Osteocyte (in vitro differentiated cells): ENCODE results near the gene ATG2B. TPM values are rescaled to one million over a fixed set of nuclear protein-coding genes. Genes with fewer than 3 reads are reported as not detected.
A peak's percentile ranks its signal among the peaks of the same experiment; 100 is the strongest.

Experiments
- DNase-seq: peaks from one replicate; pipeline ENCODE4 v3.0.0; 2021; ENCODE audit warnings: mixed read lengths; ENCODE audit not compliant: unreplicated experiment; ENCODE audit errors: extremely low spot score
- H3K27ac Mint-ChIP-seq: one replicate; pipeline ENCODE4 v1.8.0; 2021; ENCODE audit warnings: mild to moderate bottlenecking, mixed read lengths; ENCODE audit not compliant: unreplicated experiment
- H3K27me3 Mint-ChIP-seq: one replicate; pipeline ENCODE4 v1.8.0; 2021; ENCODE audit warnings: mixed read lengths; ENCODE audit not compliant: unreplicated experiment
- H3K36me3 Mint-ChIP-seq: one replicate; pipeline ENCODE4 v1.8.0; 2021; ENCODE audit warnings: mixed read lengths; ENCODE audit not compliant: unreplicated experiment
- H3K4me1 Mint-ChIP-seq: one replicate; pipeline ENCODE4 v1.8.0; 2021; ENCODE audit warnings: mixed read lengths; ENCODE audit not compliant: unreplicated experiment
- H3K4me3 Mint-ChIP-seq: one replicate; pipeline ENCODE4 v1.8.0; 2021; ENCODE audit warnings: mild to moderate bottlenecking, moderate library complexity, mixed read lengths; ENCODE audit not compliant: unreplicated experiment
- H3K9me3 Mint-ChIP-seq: one replicate; pipeline ENCODE4 v1.8.0; 2021; ENCODE audit warnings: mixed read lengths; ENCODE audit not compliant: unreplicated experiment
- CTCF ChIP-seq: fragments of 200-600 bp; sonication (generic); IDR thresholded peaks from 2 replicates; pipeline ENCODE4 v1.5.0; 2021; ENCODE audit warnings: antibody characterized with exemption, mild to moderate bottlenecking, moderate library complexity
- total RNA-seq: library from RNA; stranded (reverse); gene quantifications from 2 replicates; pipeline ENCODE4 v1.2.1, GENCODE V29; 2021

ATG2B gene
- total RNA-seq, 1 donor from 2014 or later: 26.9 TPM

GRCh38 chr14:96252999-96253539 is 110.1 kb downstream of the ATG2B start:
- H3K27me3 Mint-ChIP-seq: peaks cover 4% of the 10 kb centered on the region
- no peak overlapping the region for H3K4me3 Mint-ChIP-seq
- no peak for TF ChIP-seq CTCF
- no peaks in the 10 kb centered on the region for H3K36me3 Mint-ChIP-seq
- H3K9me3 Mint-ChIP-seq: no peaks in the 10 kb centered on the region
- peak overlapping the region; percentile 74 for H3K27ac Mint-ChIP-seq
- H3K4me1 Mint-ChIP-seq: peaks cover 25% of the 10 kb centered on the region
- DNase-seq: no peak

- DNase-seq: no peak
- Mint-ChIP-seq H3K36me3 (no peaks in the 10 kb centered on the region), H3K4me1 (peaks cover 25% of the 10 kb centered on the region), H3K9me3 (no peaks in the 10 kb centered on the region), H3K27ac (peak overlapping the region; percentile 74), H3K4me3 (no peak overlapping the region), H3K27me3 (peaks cover 2% of the 10 kb centered on the region)
- TF ChIP-seq CTCF: no peak
These were observed 110.7 kb downstream of the ATG2B start for GRCh38 chr14:96252323-96252998.

GRCh38 chr14:96251656-96252155 is 111.4 kb downstream of the ATG2B start:
- Mint-ChIP-seq H3K4me3 (no peak overlapping the region), H3K27me3 (no peaks in the 10 kb centered on the region), H3K4me1 (peaks cover 25% of the 10 kb centered on the region), H3K27ac (no peak overlapping the region), H3K9me3 (no peaks in the 10 kb centered on the region), H3K36me3 (no peaks in the 10 kb centered on the region)
- TF ChIP-seq CTCF: no peak
- no peak for DNase-seq

- no peaks in the 10 kb centered on the region for H3K27me3 Mint-ChIP-seq
- H3K27ac Mint-ChIP-seq: no peak overlapping the region
These were observed 112.7 kb downstream of the ATG2B start for GRCh38 chr14:96250485-96250884.

More at GRCh38 chr14:96250485-96250884, 112.7 kb downstream of the ATG2B start:
- no peak for DNase-seq
- Mint-ChIP-seq H3K4me1 (peaks cover 31% of the 10 kb centered on the region), H3K9me3 (no peaks in the 10 kb centered on the region), H3K4me3 (no peak overlapping the region), H3K36me3 (no peaks in the 10 kb centered on the region)
- TF ChIP-seq CTCF: no peak
